Transverse colon (tissue), 4 donors: ENCODE data around the gene KCNJ10. TPM values are rescaled to one million over a fixed set of nuclear protein-coding genes. Genes with fewer than 3 reads are reported as not detected.

Experiments
- DNase-seq: peaks from one replicate; pipeline ENCODE4 v3.0.0-alpha.2; 2019
- H3K27ac ChIP-seq, 4 donors: fragments of 200-600 bp; sonication (generic); 2 replicates each; pipeline ENCODE4 v1.5.1; 2016 to 2018; ENCODE audit warnings: inconsistent platforms in 4 of 4
- H3K27me3 ChIP-seq: fragments of 200-600 bp; sonication (generic); 2 replicates; pipeline ENCODE4 v1.5.1; 2017; ENCODE audit warnings: inconsistent platforms
- H3K36me3 ChIP-seq, 4 donors: fragments of 200-600 bp; sonication (generic); 2 replicates each; pipeline ENCODE4 v1.5.1; 2017 to 2019; ENCODE audit warnings: inconsistent platforms in 4 of 4
- H3K4me1 ChIP-seq, 4 donors: fragments of 200-600 bp; sonication (generic); 2 replicates each; pipeline ENCODE4 v1.5.1; 2017 to 2020; ENCODE audit warnings: inconsistent platforms in 4 of 4
- H3K4me3 ChIP-seq, 4 donors: fragments of 200-600 bp; sonication (generic); 1 replicate in 1 of 4; 2 replicates in 3 of 4; pipeline versions ENCODE4 v1.5.1 to v1.6.1; 2017 to 2019; ENCODE audit warnings: inconsistent platforms in 4 of 4
- H3K9me3 ChIP-seq, 2 donors: fragments of 200-600 bp; sonication (generic); 2 replicates each; pipeline ENCODE4 v1.5.1; 2017 to 2019; ENCODE audit warnings: inconsistent platforms in 2 of 2
- EP300 ChIP-seq: sonication (generic); formaldehyde crosslinking; IDR thresholded peaks from one replicate; pipeline ENCODE4 v1.6.1; 2017; ENCODE audit warnings: antibody characterized with exemption, low read depth
- POLR2A ChIP-seq: fragments of 450-650 bp; IDR thresholded peaks from one replicate; pipeline ENCODE4 v1.6.1; 2016; ENCODE audit warnings: antibody characterized with exemption, mild to moderate bottlenecking, moderate library complexity
- POLR2AphosphoS5 ChIP-seq, 3 donors: sonication (generic); formaldehyde crosslinking; IDR thresholded peaks; one replicate each; pipeline ENCODE4 v1.6.1; 2016; ENCODE audit warnings: antibody characterized with exemption in 3 of 3
- WGBS, 2 donors: methylation state at CpG; one replicate each; pipeline ENCODE4 v1.1.5; 2018; ENCODE audit warnings: low coverage in 1 of 2; 5-methylcytosine and 5-hydroxymethylcytosine counted together
- in situ Hi-C, 4 donors: fragments of 200-750 bp; cut with MboI; loops; one replicate each; pipeline versions ENCODE4 v1.15.0 to v1.15.1; 2017; ENCODE audit warnings: low sequenced_read_pairs in 3 of 4, low pct_ligation_motif_present in 1 of 4, low pct_unique_long_range_greater_than_20kb in 1 of 4
- intact Hi-C: fragments of 100-400 bp; cut with DNase I; formaldehyde crosslinking; loops from one replicate; pipeline ENCODE4 v1.15.1; 2023; ENCODE audit warnings: low total_unique reads
- total RNA-seq, 4 donors: library from RNA; depleted of rRNA; stranded (reverse); fragments of >200 nt; gene quantifications; one replicate each; pipeline ENCODE4 v1.1.0, GENCODE V29; 2016
- TF ChIP-seq, protein P1 (sequence below), 5 experiments: fragments of 200-600 bp in 3 of 5; fragments of 450-650 bp in 2 of 5; sonication (generic) in 3 of 5; IDR thresholded peaks; 1 replicate in 2 of 5; 2 replicates in 3 of 5; pipeline ENCODE4 v1.5.1; 2016 to 2017; ENCODE audit warnings: antibody characterized with exemption in 5 of 5, inconsistent platforms in 3 of 5, mild to moderate bottlenecking in 2 of 5, moderate library complexity in 1 of 5

Gene KCNJ10
- total RNA-seq, 4 donors from 2014 or later, result not detected

DNA sequence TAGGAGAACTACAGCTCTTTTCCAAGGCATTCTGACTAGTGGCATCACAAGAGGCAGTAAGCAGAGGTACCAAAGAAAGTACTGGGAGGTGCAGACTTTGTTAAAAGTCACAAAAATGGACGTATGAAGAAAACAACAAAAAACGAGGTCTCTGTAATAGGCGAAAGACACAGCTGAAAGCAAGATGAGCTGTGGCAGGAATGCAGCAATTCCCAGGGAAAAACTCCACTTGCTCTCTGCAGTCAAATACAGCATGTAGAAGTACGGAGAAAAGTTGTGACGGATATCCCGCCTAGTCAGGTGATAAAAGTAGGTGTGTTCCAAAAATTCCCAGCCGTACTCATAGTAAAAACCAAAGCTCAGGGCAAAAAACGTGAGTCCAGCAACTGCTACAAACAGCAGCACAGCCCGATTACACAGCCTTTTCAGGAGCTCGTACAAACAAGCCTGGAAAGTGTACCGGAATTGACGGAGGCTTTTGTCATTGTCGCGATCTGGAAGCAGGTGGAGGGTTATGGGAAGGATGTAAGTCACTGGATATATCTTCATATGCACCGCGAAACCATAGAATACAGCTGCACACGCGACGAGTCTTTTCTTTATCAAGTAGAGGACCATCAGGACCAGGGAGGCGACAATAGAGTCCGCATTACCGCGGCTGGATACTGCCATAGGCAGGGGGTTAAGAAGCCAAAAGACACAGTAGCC is 39.1 kb downstream of the KCNJ10 start:
- in situ Hi-C loops, result no loop called here
- WGBS, 2 donors, result 11 to 13% methylated on average over 6 to 23 of the region's 23 CpGs
- peak; percentile 11 for DNase-seq
- Histone ChIP-seq H3K4me1 (peaks cover 6 to 21% (median 16%) of the 10 kb centered on the region in 4 donors), H3K9me3 (no peaks in the 10 kb centered on the region), H3K27me3 (no peaks in the 10 kb centered on the region), H3K27ac (peak overlapping the region; percentile 81 to 87 (median 82)), H3K36me3 (no peaks in the 10 kb centered on the region), H3K4me3 (peak overlapping the region; percentile 62 to 83 (median 68))
- intact Hi-C loops, result no loop called here
- TF ChIP-seq POLR2AphosphoS5 (IDR thresholded peaks at IDR 0.05) (no peak), POLR2A (no peak), EP300 (no peak)
- TF ChIP-seq, protein P1, sequence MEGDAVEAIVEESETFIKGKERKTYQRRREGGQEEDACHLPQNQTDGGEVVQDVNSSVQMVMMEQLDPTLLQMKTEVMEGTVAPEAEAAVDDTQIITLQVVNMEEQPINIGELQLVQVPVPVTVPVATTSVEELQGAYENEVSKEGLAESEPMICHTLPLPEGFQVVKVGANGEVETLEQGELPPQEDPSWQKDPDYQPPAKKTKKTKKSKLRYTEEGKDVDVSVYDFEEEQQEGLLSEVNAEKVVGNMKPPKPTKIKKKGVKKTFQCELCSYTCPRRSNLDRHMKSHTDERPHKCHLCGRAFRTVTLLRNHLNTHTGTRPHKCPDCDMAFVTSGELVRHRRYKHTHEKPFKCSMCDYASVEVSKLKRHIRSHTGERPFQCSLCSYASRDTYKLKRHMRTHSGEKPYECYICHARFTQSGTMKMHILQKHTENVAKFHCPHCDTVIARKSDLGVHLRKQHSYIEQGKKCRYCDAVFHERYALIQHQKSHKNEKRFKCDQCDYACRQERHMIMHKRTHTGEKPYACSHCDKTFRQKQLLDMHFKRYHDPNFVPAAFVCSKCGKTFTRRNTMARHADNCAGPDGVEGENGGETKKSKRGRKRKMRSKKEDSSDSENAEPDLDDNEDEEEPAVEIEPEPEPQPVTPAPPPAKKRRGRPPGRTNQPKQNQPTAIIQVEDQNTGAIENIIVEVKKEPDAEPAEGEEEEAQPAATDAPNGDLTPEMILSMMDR (IDR thresholded peaks at IDR 0.05), result no peak

DNA sequence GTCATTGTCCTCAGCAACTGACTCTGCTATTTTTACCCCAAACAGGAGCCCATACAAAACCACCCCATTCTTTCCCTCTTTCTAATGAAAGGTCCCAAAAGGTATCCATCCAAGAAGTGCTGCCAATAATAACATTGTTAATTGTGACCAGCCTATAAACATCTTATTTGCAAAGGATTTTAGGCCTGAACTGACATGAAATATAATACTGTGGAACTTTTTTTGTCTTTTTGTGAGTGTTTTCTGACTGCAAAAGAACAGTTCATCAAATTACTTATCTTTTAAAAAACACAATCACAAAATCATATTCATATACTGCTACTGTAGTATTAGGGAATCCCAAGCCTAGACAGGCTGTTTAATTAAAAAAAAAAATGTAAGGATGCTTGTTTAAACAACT is 41.5 kb downstream of the KCNJ10 start:
- Histone ChIP-seq H3K36me3 (no peaks in the 10 kb centered on the region), H3K4me1 (peaks cover 6 to 30% (median 16%) of the 10 kb centered on the region in 4 donors), H3K27ac (no peak overlapping the region), H3K9me3 (no peaks in the 10 kb centered on the region), H3K27me3 (no peaks in the 10 kb centered on the region), H3K4me3 (no peak overlapping the region)
- TF ChIP-seq, protein P1 (IDR thresholded peaks at IDR 0.05), result no peak
- no peak for TF ChIP-seq EP300
- TF ChIP-seq POLR2A, result no peak
- TF ChIP-seq POLR2AphosphoS5 (IDR thresholded peaks at IDR 0.05), result no peak
- no peak for DNase-seq
- intact Hi-C loops, result no loop called here
- in situ Hi-C loops, result no loop called here

DNA sequence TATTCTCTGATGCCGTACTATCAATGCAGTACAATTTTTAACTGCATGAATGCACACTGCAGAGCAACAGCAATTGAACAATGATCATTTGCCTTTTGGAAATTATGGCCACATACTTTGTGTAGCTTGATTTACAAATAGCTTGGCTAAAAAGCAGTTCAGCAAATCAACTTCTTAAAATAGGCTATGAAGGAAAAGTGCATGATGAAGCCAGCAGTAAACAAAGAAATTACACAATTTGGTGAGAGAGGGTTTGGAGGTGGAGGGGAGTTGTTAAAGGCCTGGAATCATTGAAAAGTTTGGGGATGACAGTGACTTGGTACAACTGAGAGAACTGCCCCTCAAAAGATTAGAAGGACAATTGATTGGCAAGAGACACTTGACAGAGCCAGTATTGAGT is 44.6 kb downstream of the KCNJ10 start:
- Histone ChIP-seq H3K36me3 (no peaks in the 10 kb centered on the region), H3K4me3 (no peak overlapping the region), H3K27me3 (no peaks in the 10 kb centered on the region), H3K4me1 (peaks cover 0 to 15% (median 4%) of the 10 kb centered on the region in 4 donors), H3K27ac (no peak overlapping the region), H3K9me3 (no peaks in the 10 kb centered on the region)
- no peak for DNase-seq
- in situ Hi-C loops (no loop called here), intact Hi-C loops (no loop called here)
- 86 to 92% methylated on average over 1 of the region's 1 CpG for WGBS, 2 donors
- TF ChIP-seq EP300, result no peak
- TF ChIP-seq, protein P1 (IDR thresholded peaks at IDR 0.05), result no peak
- TF ChIP-seq POLR2A, result no peak
- no peak for TF ChIP-seq POLR2AphosphoS5 (IDR thresholded peaks at IDR 0.05)

DNA sequence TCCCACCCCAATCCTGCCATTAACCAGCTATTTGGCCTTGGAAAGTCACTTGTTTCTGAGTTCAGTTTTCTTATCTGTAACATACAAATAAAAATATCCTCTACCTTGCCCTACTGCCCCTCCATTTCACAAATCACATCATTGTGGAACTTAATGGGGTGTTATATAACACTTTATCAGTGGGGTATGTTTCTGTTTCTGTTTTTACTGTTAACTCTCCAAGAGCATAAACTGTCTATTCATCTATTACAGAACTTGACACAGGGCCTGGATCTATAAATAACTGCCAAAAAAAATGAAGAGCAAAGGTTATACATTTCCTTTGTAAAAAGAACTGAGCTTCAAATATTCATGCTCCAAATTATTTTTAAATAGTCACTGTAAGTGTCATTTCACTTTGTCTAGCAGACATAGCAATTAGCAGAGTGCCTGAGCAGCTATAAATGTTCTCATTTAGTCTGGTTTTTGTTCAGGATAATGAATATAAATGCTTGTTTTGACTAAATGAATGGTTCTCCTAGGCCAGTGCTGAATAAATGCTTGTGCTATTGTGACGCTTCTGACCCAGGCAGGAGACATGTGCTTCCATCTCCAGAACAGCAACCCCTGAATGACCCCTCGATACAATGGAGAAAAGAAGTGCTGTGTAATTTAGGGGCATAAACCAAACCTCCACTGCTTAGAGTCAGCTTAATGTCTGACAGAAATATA is 45.6 kb downstream of the KCNJ10 start:
- H3K4me1 ChIP-seq, result peaks cover 0 to 9% (median 0%) of the 10 kb centered on the region in 4 donors
- TF ChIP-seq POLR2A, result no peak
- no peak for TF ChIP-seq EP300
- TF ChIP-seq POLR2AphosphoS5 (IDR thresholded peaks at IDR 0.05), result no peak
- TF ChIP-seq, protein P1 (IDR thresholded peaks at IDR 0.05), result no peak
- 62% methylated on average over 2 of the region's 2 CpGs; no CpG with 5 or more reads in 1 of the 2 donors for WGBS, 2 donors
- no peaks in the 10 kb centered on the region for H3K36me3 ChIP-seq
- no peaks in the 10 kb centered on the region for H3K27me3 ChIP-seq
- H3K9me3 ChIP-seq, result no peaks in the 10 kb centered on the region
- intact Hi-C loops (no loop called here), in situ Hi-C loops (loop anchor here in 3 of 4 donors (25.0 kb wide), 1 partner anchor 237 kb away; the partner anchor contains the start of gene DUSP23 (in 3 of the 3))
- no peak for DNase-seq
- H3K27ac ChIP-seq, result no peak overlapping the region
- no peak overlapping the region for H3K4me3 ChIP-seq
